GM23338 (cell line): ENCODE results near the gene N4BP2. TPM values are rescaled to one million over a fixed set of nuclear protein-coding genes. Genes with fewer than 3 reads are reported as not detected.

Experiments used
- ATAC-seq: fragments of 200-7000 bp; cut with Tn5 transposase; 3 replicates; pipeline ENCODE4 v1.9.1; 2020
- DNase-seq: peaks from one replicate; pipeline ENCODE4 v3.0.0-alpha.2; 2015; ENCODE audit warnings: low spot score
- H2AFZ ChIP-seq: fragments of 200-600 bp; sonication (generic); 2 replicates; pipeline ENCODE4 v1.8.0; 2016; ENCODE audit warnings: antibody characterized with exemption, mild to moderate bottlenecking, moderate library complexity
- H3F3A ChIP-seq: fragments of 200-600 bp; sonication (generic); replicated peaks from 2 replicates; pipeline ENCODE4 v1.8.0; 2017; ENCODE audit warnings: antibody characterized with exemption, mixed run types, low read depth
- H3K27ac ChIP-seq: fragments of 200-600 bp; sonication (generic); 2 replicates; pipeline ENCODE4 v1.6.1; 2016; ENCODE audit warnings: low read depth
- H3K27me3 ChIP-seq: fragments of 200-600 bp; sonication (generic); 2 replicates; pipeline ENCODE4 v1.8.0; 2016; ENCODE audit warnings: mild to moderate bottlenecking, mixed run types, moderate library complexity; ENCODE audit not compliant: insufficient read depth
- H3K36me3 ChIP-seq: fragments of 200-600 bp; sonication (generic); 2 replicates; pipeline ENCODE4 v1.8.0; 2016; ENCODE audit warnings: mild to moderate bottlenecking; ENCODE audit not compliant: insufficient read depth
- H3K4me1 ChIP-seq: fragments of 200-600 bp; sonication (generic); 2 replicates; pipeline ENCODE4 v1.8.0; 2016; ENCODE audit warnings: mild to moderate bottlenecking, moderate library complexity; ENCODE audit not compliant: insufficient read depth
- H3K4me2 ChIP-seq: fragments of 200-600 bp; sonication (generic); 2 replicates; pipeline ENCODE4 v1.7.1; 2017; ENCODE audit warnings: mixed run types
- H3K4me3 ChIP-seq: fragments of 200-600 bp; sonication (generic); 2 replicates; pipeline ENCODE4 v1.6.1; 2016; ENCODE audit warnings: mixed run types
- H3K79me2 ChIP-seq: fragments of 200-600 bp; sonication (generic); replicated peaks from 2 replicates; pipeline ENCODE4 v1.8.0; 2017; ENCODE audit warnings: mild to moderate bottlenecking; ENCODE audit not compliant: insufficient read depth
- H3K9me2 ChIP-seq: fragments of 200-600 bp; sonication (generic); 2 replicates; pipeline ENCODE4 v1.8.0; 2017; ENCODE audit not compliant: insufficient read depth
- H4K20me1 ChIP-seq: fragments of 200-600 bp; sonication (generic); replicated peaks from 2 replicates; pipeline ENCODE4 v1.8.0; 2017; ENCODE audit warnings: mild to moderate bottlenecking; ENCODE audit not compliant: insufficient read depth
- H3K27ac Mint-ChIP-seq: 2 replicates; pipeline ENCODE4 v1.8.0; 2020; ENCODE audit warnings: inconsistent platforms, mild to moderate bottlenecking, moderate library complexity, mixed read lengths
- H3K27me3 Mint-ChIP-seq: 3 replicates; pipeline ENCODE4 v1.8.0; 2022; ENCODE audit warnings: low read depth, mild to moderate bottlenecking, moderate library complexity, mixed read lengths, inconsistent platforms; ENCODE audit not compliant: insufficient read depth, poor library complexity
- H3K36me3 Mint-ChIP-seq: 3 replicates; pipeline ENCODE4 v1.8.0; 2021; ENCODE audit warnings: low read depth, mild to moderate bottlenecking, inconsistent platforms, moderate library complexity, mixed read lengths
- H3K4me1 Mint-ChIP-seq: 3 replicates; pipeline ENCODE4 v1.8.0; 2020; ENCODE audit warnings: mild to moderate bottlenecking, inconsistent platforms, mixed read lengths
- H3K4me3 Mint-ChIP-seq: 3 replicates; pipeline ENCODE4 v1.8.0; 2021; ENCODE audit warnings: moderate library complexity, mild to moderate bottlenecking, inconsistent platforms, mixed read lengths
- H3K9me3 Mint-ChIP-seq: 3 replicates; pipeline ENCODE4 v1.8.0; 2020; ENCODE audit warnings: moderate library complexity, mild to moderate bottlenecking, inconsistent platforms, mixed read lengths
- EZH2 ChIP-seq: fragments of 200-600 bp; sonication (generic); IDR thresholded peaks from one replicate; pipeline ENCODE4 v1.8.0; 2017; ENCODE audit warnings: antibody characterized with exemption, mild to moderate bottlenecking, low read depth; ENCODE audit not compliant: unreplicated experiment
- EZH2phosphoT487 ChIP-seq: fragments of 200-600 bp; sonication (generic); IDR thresholded peaks from one replicate; pipeline ENCODE4 v1.8.1; 2018; ENCODE audit warnings: antibody characterized with exemption; ENCODE audit not compliant: unreplicated experiment
- JUNB ChIP-seq: IDR thresholded peaks from one replicate; pipeline ENCODE4 v1.6.1; 2016; ENCODE audit warnings: antibody characterized with exemption; ENCODE audit not compliant: unreplicated experiment
- NANOG ChIP-seq: IDR thresholded peaks from 2 replicates; pipeline ENCODE4 v1.6.1; 2016; ENCODE audit warnings: antibody characterized with exemption, borderline replicate concordance
- STAT1 ChIP-seq: IDR thresholded peaks from one replicate; pipeline ENCODE4 v1.6.1; 2016; ENCODE audit warnings: antibody characterized with exemption; ENCODE audit not compliant: unreplicated experiment
- ZNF114 ChIP-seq: fragments of 250-450 bp; sonication (Bioruptor Pico); IDR thresholded peaks from 2 replicates; pipeline ENCODE4 v1.5.0; 2020; ENCODE audit warnings: mild to moderate bottlenecking, moderate library complexity
- ZNF331 ChIP-seq: fragments of 250-450 bp; sonication (Bioruptor Pico); IDR thresholded peaks from 2 replicates; pipeline ENCODE4 v1.5.0; 2020; ENCODE audit warnings: low read depth, mild to moderate bottlenecking, moderate library complexity
- polyA plus RNA-seq: library from polyadenylated mRNA; unstranded; fragments of >200 nt; fragmentation: Nextera tagmentation; extraction: Ambion mirVana; gene quantifications from 2 replicates; pipeline ENCODE4 v1.2.1, GENCODE V29; 2016
- total RNA-seq: library from RNA; depleted of rRNA; stranded (reverse); fragments of >200 nt; shearing (Covaris generic); gene quantifications from 2 replicates; pipeline ENCODE4 v1.2.3, GENCODE V29; 2014
- TF ChIP-seq, protein P1 (sequence below): IDR thresholded peaks from 2 replicates; pipeline ENCODE4 v1.6.1; 2016; ENCODE audit warnings: antibody characterized with exemption
- TF ChIP-seq, protein P2 (sequence below): fragments of 250-450 bp; sonication (Bioruptor Pico); IDR thresholded peaks from 2 replicates; pipeline ENCODE4 v1.5.0; 2020; ENCODE audit warnings: mild to moderate bottlenecking, moderate library complexity

N4BP2 gene
- total and polyA plus RNA-seq, 2 experiments from 2014 or later, result 25.6 to 46.3 TPM

DNA sequence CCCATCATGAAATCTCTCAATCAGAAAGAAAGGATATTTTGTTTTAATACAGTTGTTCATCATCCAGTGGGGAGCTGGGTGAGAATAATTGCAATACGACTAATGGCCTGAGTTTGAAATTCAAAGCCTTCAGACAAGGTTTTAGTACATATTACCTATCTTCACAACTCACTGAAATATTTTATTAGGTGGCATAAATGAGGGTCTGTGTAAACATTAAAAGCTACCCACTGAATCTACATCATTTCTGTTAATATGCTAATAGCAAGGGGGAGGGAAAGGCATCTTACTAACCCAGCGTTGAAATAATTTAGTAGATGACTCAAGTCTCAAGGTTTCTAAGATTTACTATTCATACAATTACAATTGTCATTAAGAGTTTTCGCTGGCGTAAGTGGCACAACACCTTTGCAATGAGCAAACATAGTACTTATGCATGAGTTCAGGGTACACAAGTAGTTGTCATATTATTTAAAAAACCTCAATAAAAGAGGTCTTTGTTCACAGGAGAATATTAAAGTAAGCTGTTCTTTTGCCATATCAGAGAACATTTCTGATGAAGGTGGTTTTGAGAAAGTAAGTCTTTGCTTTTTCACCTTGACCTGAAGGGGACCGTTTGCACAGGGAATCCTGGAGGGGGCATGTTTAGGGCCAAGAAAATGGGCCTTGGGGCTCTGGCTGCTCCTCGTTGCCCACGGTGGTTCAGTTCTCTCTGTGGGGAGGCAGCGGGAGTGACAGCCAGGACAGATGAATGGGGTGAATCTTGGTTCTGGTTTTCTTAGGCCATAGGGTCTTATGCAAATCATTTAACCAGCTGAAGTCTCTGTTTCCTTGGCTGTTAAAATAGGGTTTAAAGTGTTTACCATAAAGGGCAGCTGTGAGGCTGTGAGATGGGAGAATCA lies 135.7 kb downstream of the N4BP2 start:
- H3K4me3 ChIP-seq, result no peak overlapping the region
- H3K4me1 Mint-ChIP-seq, result peaks cover 67% of the 10 kb centered on the region
- no peaks in the 10 kb centered on the region for H3K9me2 ChIP-seq
- peak overlapping the region; percentile 37; the same call in 1 of the 2 replicates for H3K27ac Mint-ChIP-seq
- no peaks in the 10 kb centered on the region for H3K36me3 ChIP-seq
- DNase-seq (no peak), ATAC-seq (peak; percentile 11; the same call in 1 of the 3 replicates)
- H3K27ac ChIP-seq, result no peak overlapping the region
- H3K4me1 ChIP-seq, result peaks cover 48% of the 10 kb centered on the region
- no peak for TF ChIP-seq EZH2
- peak overlapping the region; percentile 64 for H2AFZ ChIP-seq
- H3K27me3 ChIP-seq, result no peaks in the 10 kb centered on the region
- H3K79me2 ChIP-seq, result no peaks in the 10 kb centered on the region
- H3K27me3 Mint-ChIP-seq, result peaks cover 1% of the 10 kb centered on the region
- H3K4me2 ChIP-seq, result peak overlapping the region; percentile 13
- H4K20me1 ChIP-seq, result no peaks in the 10 kb centered on the region
- H3K9me3 Mint-ChIP-seq, result no peaks in the 10 kb centered on the region
- no peaks in the 10 kb centered on the region for H3K36me3 Mint-ChIP-seq
- 0 out of 2 replicates have a peak, but pooled peaks cover 3% of the 10 kb centered on the region for H3F3A ChIP-seq
- H3K4me3 Mint-ChIP-seq, result no peak overlapping the region; the same call in 2 of the 3 replicates

DNA sequence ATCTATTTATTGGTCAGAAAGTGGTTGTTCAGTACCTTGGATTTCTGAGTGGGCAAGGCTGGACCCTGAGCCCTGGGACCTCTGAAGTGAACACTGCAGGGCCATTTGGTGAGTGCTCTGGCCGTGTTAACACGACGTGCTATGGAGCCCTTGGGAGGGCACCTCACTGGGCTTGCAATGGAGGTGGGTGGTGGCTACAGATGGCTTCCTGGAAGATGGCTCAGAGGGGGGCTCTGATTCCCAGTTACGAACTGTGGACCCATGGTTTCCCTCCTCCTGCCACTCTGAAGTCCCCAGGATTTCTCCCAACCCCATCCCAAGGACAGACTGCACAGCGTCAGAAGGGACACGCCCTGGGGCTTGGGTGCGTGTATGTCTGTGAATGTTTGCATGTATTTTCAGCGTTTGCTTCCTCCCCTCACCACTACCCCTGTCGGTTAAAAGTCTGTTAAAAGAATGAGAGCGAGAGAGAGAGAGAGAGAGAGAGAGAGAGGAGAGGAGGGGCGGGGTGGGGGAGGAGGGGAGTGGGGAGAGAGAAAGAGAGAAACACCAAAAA lies 136.4 kb downstream of the N4BP2 start:
- no peaks in the 10 kb centered on the region for H3K9me3 Mint-ChIP-seq
- H3K4me2 ChIP-seq, result peak overlapping the region; percentile 13; the same call in 1 of the 2 replicates
- no peaks in the 10 kb centered on the region for H3K36me3 ChIP-seq
- no peak overlapping the region for H3K4me3 Mint-ChIP-seq
- 0 out of 2 replicates have a peak overlapping the region, but pooled peaks have one; percentile 37 for H3K27ac Mint-ChIP-seq
- no peaks in the 10 kb centered on the region for H3F3A ChIP-seq
- peaks cover 1% of the 10 kb centered on the region for H3K27me3 Mint-ChIP-seq
- no peak overlapping the region for H3K27ac ChIP-seq
- H3K9me2 ChIP-seq, result no peaks in the 10 kb centered on the region
- ATAC-seq (peak; percentile 9; the same call in 1 of the 3 replicates), DNase-seq (no peak)
- no peaks in the 10 kb centered on the region for H4K20me1 ChIP-seq
- H3K36me3 Mint-ChIP-seq, result no peaks in the 10 kb centered on the region
- H2AFZ ChIP-seq, result peak overlapping the region; percentile 64
- no peaks in the 10 kb centered on the region for H3K79me2 ChIP-seq
- peaks cover 55% of the 10 kb centered on the region for H3K4me1 ChIP-seq
- no peak overlapping the region for H3K4me3 ChIP-seq
- H3K27me3 ChIP-seq, result no peaks in the 10 kb centered on the region
- peaks cover 69% of the 10 kb centered on the region for H3K4me1 Mint-ChIP-seq
- TF ChIP-seq NANOG (no peak), ZNF331 (CRISPR knock-in tag) (no peak), STAT1 (no peak), JUNB (no peak), ZNF114 (CRISPR knock-in tag) (no peak), EZH2phosphoT487 (no peak)
- TF ChIP-seq, protein P1, sequence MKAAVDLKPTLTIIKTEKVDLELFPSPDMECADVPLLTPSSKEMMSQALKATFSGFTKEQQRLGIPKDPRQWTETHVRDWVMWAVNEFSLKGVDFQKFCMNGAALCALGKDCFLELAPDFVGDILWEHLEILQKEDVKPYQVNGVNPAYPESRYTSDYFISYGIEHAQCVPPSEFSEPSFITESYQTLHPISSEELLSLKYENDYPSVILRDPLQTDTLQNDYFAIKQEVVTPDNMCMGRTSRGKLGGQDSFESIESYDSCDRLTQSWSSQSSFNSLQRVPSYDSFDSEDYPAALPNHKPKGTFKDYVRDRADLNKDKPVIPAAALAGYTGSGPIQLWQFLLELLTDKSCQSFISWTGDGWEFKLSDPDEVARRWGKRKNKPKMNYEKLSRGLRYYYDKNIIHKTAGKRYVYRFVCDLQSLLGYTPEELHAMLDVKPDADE, result no peak
- TF ChIP-seq, protein P2, sequence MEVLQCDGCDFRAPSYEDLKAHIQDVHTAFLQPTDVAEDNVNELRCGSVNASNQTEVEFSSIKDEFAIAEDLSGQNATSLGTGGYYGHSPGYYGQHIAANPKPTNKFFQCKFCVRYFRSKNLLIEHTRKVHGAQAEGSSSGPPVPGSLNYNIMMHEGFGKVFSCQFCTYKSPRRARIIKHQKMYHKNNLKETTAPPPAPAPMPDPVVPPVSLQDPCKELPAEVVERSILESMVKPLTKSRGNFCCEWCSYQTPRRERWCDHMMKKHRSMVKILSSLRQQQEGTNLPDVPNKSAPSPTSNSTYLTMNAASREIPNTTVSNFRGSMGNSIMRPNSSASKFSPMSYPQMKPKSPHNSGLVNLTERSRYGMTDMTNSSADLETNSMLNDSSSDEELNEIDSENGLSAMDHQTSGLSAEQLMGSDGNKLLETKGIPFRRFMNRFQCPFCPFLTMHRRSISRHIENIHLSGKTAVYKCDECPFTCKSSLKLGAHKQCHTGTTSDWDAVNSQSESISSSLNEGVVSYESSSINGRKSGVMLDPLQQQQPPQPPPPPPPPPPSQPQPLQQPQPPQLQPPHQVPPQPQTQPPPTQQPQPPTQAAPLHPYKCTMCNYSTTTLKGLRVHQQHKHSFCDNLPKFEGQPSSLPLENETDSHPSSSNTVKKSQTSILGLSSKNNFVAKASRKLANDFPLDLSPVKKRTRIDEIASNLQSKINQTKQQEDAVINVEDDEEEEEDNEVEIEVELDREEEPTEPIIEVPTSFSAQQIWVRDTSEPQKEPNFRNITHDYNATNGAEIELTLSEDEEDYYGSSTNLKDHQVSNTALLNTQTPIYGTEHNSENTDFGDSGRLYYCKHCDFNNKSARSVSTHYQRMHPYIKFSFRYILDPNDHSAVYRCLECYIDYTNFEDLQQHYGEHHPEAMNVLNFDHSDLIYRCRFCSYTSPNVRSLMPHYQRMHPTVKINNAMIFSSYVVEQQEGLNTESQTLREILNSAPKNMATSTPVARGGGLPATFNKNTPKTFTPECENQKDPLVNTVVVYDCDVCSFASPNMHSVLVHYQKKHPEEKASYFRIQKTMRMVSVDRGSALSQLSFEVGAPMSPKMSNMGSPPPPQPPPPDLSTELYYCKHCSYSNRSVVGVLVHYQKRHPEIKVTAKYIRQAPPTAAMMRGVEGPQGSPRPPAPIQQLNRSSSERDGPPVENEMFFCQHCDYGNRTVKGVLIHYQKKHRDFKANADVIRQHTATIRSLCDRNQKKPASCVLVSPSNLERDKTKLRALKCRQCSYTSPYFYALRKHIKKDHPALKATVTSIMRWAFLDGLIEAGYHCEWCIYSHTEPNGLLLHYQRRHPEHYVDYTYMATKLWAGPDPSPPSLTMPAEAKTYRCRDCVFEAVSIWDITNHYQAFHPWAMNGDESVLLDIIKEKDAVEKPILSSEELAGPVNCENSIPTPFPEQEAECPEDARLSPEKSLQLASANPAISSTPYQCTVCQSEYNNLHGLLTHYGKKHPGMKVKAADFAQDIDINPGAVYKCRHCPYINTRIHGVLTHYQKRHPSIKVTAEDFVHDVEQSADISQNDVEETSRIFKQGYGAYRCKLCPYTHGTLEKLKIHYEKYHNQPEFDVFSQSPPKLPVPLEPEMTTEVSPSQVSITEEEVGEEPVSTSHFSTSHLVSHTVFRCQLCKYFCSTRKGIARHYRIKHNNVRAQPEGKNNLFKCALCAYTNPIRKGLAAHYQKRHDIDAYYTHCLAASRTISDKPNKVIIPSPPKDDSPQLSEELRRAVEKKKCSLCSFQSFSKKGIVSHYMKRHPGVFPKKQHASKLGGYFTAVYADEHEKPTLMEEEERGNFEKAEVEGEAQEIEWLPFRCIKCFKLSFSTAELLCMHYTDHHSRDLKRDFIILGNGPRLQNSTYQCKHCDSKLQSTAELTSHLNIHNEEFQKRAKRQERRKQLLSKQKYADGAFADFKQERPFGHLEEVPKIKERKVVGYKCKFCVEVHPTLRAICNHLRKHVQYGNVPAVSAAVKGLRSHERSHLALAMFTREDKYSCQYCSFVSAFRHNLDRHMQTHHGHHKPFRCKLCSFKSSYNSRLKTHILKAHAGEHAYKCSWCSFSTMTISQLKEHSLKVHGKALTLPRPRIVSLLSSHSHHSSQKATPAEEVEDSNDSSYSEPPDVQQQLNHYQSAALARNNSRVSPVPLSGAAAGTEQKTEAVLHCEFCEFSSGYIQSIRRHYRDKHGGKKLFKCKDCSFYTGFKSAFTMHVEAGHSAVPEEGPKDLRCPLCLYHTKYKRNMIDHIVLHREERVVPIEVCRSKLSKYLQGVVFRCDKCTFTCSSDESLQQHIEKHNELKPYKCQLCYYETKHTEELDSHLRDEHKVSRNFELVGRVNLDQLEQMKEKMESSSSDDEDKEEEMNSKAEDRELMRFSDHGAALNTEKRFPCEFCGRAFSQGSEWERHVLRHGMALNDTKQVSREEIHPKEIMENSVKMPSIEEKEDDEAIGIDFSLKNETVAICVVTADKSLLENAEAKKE (CRISPR knock-in tag), result no peak
